GM19043 (cell line): ENCODE measurements around the gene LEMD2.

Experiments used
- ATAC-seq: cut with Tn5 transposase; IDR thresholded peaks from one replicate; pipeline ENCODE4 v1.9.1; 2021; ENCODE audit warnings: low read depth; ENCODE audit not compliant: unreplicated experiment

Gene LEMD2

GRCh38 chr6:33820243-33820642 lies 31.3 kb upstream of the LEMD2 start:
- no peak for ATAC-seq

- no peak for ATAC-seq
These were observed 30.1 kb upstream of the LEMD2 start for GRCh38 chr6:33819021-33819420.

DNA sequence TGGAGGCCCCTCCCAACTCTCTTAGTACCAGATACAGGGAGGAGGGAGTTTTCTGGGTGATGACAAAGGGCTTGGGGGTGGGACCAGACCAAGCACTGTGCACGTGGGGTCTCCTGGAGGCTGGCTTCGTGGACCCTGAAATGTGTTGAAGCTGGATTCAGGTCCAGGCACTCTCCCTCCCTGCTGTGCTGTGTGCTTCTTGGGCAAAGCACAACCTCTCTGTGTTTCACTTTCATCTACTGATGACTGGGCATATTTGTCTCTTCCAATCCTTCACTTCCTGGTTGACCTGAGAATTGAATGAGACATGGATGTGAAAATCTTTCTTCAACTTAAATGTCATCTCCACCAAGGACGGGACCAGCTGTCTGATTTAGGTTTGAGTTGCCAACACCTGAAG lies 29.4 kb upstream of the LEMD2 start:
- ATAC-seq: no peak

GRCh38 chr6:33817489-33817888 lies 28.6 kb upstream of the LEMD2 start:
- ATAC-seq: no peak

DNA sequence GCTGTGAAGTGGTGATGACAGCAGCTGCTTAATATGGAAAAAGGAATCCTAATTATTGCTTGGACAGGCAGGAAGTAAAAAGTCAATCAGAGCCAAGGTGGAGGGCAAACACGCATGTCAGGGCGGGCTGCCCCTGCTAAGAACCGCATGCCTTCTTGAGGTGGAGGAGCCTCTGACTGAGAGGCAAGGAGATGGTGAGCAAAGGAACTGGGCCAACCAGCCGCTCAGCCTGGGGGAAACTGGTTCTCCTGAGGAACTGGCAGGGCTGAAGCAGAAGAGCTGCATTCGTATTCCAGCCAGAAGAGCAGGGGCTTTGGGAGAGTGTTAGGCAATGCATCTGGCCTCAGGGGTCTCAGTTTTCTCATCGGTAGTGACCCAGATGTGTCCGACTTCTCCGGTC lies 28.0 kb upstream of the LEMD2 start:
- no peak for ATAC-seq

- no peak for ATAC-seq
These were observed 26.9 kb upstream of the LEMD2 start for GRCh38 chr6:33815854-33816253.

GRCh38 chr6:33813990-33814985 lies 25.4 kb upstream of the LEMD2 start:
- no peak for ATAC-seq

- no peak for ATAC-seq
These were observed 24.4 kb upstream of the LEMD2 start for GRCh38 chr6:33813246-33813904.

GRCh38 chr6:33812669-33813068 lies 23.7 kb upstream of the LEMD2 start:
- no peak for ATAC-seq

- ATAC-seq: no peak
These were observed 20.7 kb upstream of the LEMD2 start for GRCh38 chr6:33809594-33809993.

GRCh38 chr6:33808641-33809180 lies 19.8 kb upstream of the LEMD2 start:
- no peak for ATAC-seq

DNA sequence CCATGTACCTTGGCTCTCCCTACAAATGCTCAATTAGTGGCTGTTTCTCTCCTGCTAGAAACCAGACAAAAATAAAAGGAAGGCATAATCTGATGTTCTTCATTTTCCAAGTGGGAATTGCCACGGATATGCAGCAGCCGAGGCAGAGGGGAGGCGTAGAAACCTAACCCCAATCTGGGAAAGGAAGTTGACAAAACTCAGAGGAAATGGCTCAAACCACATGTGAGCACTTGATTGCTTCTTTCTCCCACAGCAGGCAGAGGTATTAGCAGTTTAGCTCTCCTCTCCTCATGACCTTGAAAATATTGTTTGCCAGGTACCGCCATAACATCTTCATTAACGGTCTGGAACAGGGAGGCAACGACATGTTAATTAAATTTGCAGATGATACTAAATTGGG lies 18.7 kb upstream of the LEMD2 start:
- ATAC-seq: no peak

DNA sequence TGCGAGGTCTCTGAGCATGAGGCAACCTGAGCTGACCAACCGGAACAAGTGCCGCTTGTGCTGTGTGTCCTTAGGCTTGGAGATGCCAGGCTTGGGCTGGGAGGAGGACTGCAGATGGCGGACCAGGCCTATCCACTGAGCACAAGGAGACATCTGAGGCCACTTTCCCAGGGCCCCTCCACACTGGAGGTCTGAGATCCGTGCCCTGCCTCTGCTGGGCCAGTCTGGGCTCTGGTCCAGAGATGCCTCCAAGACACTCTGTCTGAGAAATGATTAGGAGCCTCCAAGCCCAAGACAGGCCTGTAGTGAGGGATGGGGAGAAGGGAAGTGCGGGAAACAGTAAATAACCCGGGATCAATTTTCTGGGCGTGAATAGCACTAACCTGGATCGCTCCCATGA lies 17.9 kb upstream of the LEMD2 start:
- no peak for ATAC-seq

- no peak for ATAC-seq
These were observed 14.7 kb upstream of the LEMD2 start, which contains the start of gene MLN for GRCh38 chr6:33803571-33804053. Gene MLN, minus strand, starts transcription at chr6:33804003. Its CDS starts 2,840 bp downstream, at chr6:33801163.

DNA sequence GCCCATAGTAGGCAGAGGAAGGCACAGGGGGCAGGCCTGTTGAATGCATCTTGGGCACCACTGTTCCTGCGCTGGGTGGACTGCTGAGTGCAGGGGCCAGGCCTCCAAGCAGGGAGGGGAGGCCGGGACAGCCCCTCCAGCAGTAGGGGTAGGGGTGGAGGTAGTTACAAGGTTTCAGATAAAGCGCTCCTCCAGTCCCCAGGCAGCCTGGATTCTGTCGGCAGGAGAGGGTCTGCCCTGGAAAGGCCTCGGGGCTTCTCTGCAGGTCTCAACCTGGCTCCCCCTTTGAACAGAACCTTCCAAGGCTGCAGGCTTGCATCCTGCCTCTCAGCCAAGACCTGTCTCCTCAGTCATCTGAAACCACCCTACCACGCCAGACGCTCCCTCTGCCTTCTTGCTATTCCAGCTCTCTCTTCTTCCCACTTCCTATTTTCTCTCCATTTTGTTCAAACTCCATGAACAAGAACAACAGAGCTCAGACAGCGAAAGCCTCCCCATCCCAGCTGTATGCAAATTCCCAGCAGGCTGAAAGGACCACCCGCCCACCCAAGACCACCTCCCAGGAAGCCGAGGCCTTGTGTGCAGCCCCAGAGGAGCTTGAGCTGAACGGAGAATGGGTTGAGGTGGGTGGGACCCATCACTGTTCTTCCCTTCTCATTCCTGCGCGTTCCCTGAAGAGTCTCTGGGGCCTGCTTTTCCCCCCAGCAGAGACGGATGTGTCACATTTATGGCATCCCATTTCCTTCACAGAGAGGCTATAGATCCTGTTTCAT lies 13.4 kb upstream of the LEMD2 start:
- ATAC-seq: no peak

DNA sequence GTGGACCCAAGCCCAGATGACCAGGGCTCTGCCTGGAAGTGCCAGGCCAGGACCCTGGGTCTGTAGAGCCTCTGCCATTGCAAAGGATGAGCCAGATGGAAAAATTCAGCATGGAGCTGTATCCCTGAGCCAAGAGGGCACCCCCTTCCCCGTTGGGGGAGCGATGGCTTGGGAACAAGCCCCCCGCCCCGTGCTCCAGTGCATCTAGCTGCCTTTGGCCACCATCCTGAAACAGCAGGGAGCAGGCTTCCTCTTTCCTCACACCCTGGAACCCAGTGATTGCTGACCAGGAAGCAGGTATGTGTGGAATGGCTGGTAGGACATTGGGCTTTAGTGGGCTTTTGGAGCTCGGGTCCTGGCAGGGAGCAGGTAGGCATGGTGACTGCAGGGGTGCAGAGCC lies 12.7 kb upstream of the LEMD2 start:
- no peak for ATAC-seq

- no peak for ATAC-seq
These were observed 11.5 kb upstream of the LEMD2 start for GRCh38 chr6:33800248-33800969.

DNA sequence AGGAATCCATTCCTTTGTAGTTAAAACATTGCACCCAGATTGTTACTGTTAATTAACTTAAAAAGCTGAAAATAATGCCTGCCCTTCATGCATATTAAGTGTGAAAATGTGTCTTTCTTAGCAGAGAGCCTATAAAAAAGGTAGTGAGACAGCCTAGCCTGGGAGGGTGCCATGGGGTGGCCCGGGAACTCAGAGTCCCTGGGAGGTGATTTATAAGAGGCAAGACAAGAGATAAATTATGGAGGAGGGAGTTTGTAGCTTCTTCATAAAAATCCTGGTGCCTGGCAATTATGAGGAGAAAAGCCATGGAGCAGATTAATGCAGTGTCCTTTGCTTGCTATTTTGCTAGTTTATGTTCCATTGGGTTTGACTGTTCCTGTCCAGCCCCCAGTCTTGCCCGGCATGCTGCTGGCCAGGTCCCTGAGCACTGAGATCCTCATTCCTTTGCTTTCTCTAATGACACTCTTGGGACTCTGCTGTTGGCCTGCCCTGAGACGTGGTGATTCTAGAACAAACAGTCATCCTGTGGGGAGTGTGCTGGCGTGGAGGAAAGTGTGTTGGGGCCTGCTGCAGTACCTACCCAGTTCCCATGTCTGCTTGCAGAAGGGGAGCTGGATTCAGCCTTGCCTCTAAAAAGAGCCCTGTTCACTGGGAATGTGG lies 10.7 kb upstream of the LEMD2 start:
- no peak for ATAC-seq

DNA sequence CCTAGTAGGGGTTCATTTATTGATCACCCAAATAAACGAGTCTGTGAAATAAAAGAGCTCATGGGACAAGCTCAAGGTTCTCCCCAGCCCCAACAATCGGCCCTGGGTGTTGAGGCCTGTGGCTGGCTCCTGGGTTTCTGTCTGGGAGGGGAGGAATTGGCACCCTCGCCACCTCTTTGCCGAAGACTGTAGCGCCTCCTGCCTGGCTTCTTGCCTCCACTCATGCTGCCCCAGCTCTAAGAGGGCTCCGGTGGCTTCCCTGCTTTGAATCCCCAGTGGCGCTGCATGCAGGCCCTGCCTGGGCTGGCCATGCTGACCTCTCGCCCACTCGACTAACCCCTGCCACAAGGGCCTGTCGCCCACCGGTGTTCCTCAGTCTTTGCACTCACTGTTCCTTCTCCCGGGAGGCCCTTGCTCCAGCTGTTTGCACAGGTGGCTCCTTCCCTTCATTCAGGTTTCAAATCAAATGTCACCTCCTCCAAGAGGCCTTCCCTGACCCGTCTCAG lies 9.5 kb upstream of the LEMD2 start:
- ATAC-seq: no peak
